ENCODE results near the gene TMEM42.
"Not testable (repeated sequence)": the region's sequence is repeated elsewhere in the genome, so short reads cannot be mapped to it uniquely, and the experiment has no call there.

The TMEM42 gene

GRCh38 chr3:44848634-44849033, 13.1 kb upstream of the TMEM42 start:
- Histone ChIP-seq H3K4me1 (no peaks in the 10 kb centered on the region), H3K27me3 (no peaks in the 10 kb centered on the region), H3K36me3 (peaks cover 14% of the 10 kb centered on the region), H3K4me3 (ENCODE audit: low read depth, low read length) (no peak overlapping the region), H3K9me3 (no peaks in the 10 kb centered on the region)
- TF ChIP-seq CTCF (IDR thresholded peaks at IDR 0.05; ENCODE audit: low read depth, low read length): no peak
- DNase-seq: no peak

GRCh38 chr3:44856663-44857062, 5.0 kb upstream of the TMEM42 start:
- H3K36me3 ChIP-seq: peaks cover 11% of the 10 kb centered on the region

GRCh38 chr3:44860117-44860516, 1.6 kb upstream of the TMEM42 start:
- DNase-seq: no peak
- H3K9me3 ChIP-seq: no peaks in the 10 kb centered on the region

More at GRCh38 chr3:44856663-44857062, 5.0 kb upstream of the TMEM42 start:
- not testable (repeated sequence) for H3K27me3 ChIP-seq; H3K9me3 ChIP-seq; H3K4me3 ChIP-seq (ENCODE audit: low read depth, low read length); H3K4me1 ChIP-seq; DNase-seq

GRCh38 chr3:44862226-44862637, 520 bp downstream of the TMEM42 start:
- H3K9me3 ChIP-seq: no peaks in the 10 kb centered on the region
- no peaks in the 10 kb centered on the region for H3K27me3 ChIP-seq
- no peak for DNase-seq
- no peak for TF ChIP-seq CTCF (IDR thresholded peaks at IDR 0.05; ENCODE audit: low read depth, low read length)
- no peaks in the 10 kb centered on the region for H3K36me3 ChIP-seq
- H3K4me1 ChIP-seq: no peaks in the 10 kb centered on the region
- H3K4me3 ChIP-seq (ENCODE audit: low read depth, low read length): peak overlapping the region; percentile 65

More at GRCh38 chr3:44860117-44860516, 1.6 kb upstream of the TMEM42 start:
- Histone ChIP-seq H3K4me3 (ENCODE audit: low read depth, low read length) (no peak overlapping the region), H3K36me3 (no peaks in the 10 kb centered on the region), H3K4me1 (no peaks in the 10 kb centered on the region), H3K27me3 (no peaks in the 10 kb centered on the region)
- no peak for TF ChIP-seq CTCF (IDR thresholded peaks at IDR 0.05; ENCODE audit: low read depth, low read length)

- H3K9me3 ChIP-seq: no peaks in the 10 kb centered on the region
- no peaks in the 10 kb centered on the region for H3K4me1 ChIP-seq
- no peak overlapping the region for H3K4me3 ChIP-seq (ENCODE audit: low read depth, low read length)
- H3K36me3 ChIP-seq: no peaks in the 10 kb centered on the region
- no peak for TF ChIP-seq CTCF (IDR thresholded peaks at IDR 0.05; ENCODE audit: low read depth, low read length)
- H3K27me3 ChIP-seq: no peaks in the 10 kb centered on the region
- DNase-seq: peak; percentile 18
Observed at GRCh38 chr3:44865272-44866035, 3.7 kb downstream of the TMEM42 start.

GRCh38 chr3:44867421-44868111, 5.9 kb downstream of the TMEM42 start:
- Histone ChIP-seq H3K4me1 (no peaks in the 10 kb centered on the region), H3K9me3 (no peaks in the 10 kb centered on the region), H3K4me3 (ENCODE audit: low read depth, low read length) (no peak overlapping the region), H3K36me3 (no peaks in the 10 kb centered on the region), H3K27me3 (no peaks in the 10 kb centered on the region)
- no peak for DNase-seq
- TF ChIP-seq CTCF (IDR thresholded peaks at IDR 0.05; ENCODE audit: low read depth, low read length): no peak

Data from BE2C (cell line).